Measurements from ENCODE around the gene SPINT4. TPM values are rescaled to one million over a fixed set of nuclear protein-coding genes. Genes with fewer than 3 reads are reported as not detected.
"Not testable (repeated sequence)": the region's sequence is repeated elsewhere in the genome, so short reads cannot be mapped to it uniquely, and the experiment has no call there.

Gene SPINT4
- not detected for polyA plus RNA-seq (ENCODE audit: insufficient read length in 10 of 10)
- long read RNA-seq, donor 1: 0 reads
- long read RNA-seq, donor 2: 0 reads
- long read RNA-seq, donor 3: 0 reads
- long read RNA-seq, donor 4: 0 reads
- long read RNA-seq, donor 5: 0 reads
- long read RNA-seq, donor 6: 0 reads
- long read RNA-seq, donor 7: 0 reads
- long read RNA-seq, donor 8: 0 reads
- long read RNA-seq, donor 9: 0 reads

DNA sequence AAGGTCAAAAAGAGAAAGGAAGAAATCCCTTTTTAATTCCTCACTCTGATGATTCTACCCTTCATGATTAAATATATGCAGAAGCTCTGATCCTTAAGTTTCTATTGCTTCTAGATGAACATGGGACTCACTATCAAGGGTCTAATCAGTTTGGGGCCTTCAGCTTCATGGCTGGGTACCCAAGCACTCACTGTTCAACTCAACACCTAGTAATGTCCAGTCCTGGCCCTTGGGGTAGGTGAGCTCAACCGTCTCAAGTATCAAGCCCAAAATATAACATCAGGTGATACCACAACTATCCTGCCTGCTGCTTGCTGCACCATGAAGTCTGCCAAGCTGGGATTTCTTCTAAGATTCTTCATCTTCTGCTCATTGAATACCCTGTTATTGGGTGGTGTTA is at the start of gene SPINT4:
TSS of gene SPINT4 (plus strand) at position 301 of the 400 bp plus-strand sequence. CDS start at position 322, 21 bp downstream.
- no peak for DNase-seq

DNA sequence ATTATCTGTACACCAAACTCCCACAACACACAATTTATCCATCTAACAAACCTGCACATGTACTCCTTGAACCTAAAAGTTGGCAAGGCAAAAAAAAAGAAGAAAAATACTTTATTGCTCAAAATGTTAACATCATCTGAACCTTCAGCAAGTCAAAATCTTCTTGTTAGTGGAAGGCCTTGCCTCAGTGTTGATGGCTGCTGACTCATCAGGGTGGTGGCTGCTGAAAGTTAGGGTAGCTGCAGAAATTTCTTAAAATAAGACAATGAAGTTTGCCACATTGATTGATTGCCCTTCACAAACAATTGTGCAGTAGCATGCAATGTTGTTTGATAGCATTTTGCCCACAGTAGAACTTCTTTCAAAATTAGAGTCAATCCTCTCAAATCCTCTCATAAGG is 49.4 kb upstream of the SPINT4 start:
- no peak for DNase-seq

DNA sequence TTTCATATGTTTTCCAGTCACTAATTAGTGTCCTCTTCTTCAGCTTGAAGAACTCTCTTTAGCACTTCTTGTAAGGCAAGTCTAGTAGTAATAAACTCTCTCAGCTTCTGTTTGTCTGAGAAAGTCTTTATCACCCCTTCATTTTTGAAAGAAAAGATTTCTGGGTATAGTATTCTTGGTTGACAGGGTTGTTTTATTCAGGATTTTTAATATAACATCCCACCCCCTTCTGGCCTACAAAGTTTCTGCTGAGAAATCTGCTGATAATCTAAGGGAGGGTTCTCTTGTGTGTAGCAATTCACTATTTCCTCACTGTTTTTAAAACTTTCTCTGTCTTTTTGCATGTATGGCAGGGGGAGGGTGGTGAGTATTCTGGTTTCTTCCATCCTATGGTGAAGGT is 42.5 kb upstream of the SPINT4 start:
- DNase-seq: no peak

DNA sequence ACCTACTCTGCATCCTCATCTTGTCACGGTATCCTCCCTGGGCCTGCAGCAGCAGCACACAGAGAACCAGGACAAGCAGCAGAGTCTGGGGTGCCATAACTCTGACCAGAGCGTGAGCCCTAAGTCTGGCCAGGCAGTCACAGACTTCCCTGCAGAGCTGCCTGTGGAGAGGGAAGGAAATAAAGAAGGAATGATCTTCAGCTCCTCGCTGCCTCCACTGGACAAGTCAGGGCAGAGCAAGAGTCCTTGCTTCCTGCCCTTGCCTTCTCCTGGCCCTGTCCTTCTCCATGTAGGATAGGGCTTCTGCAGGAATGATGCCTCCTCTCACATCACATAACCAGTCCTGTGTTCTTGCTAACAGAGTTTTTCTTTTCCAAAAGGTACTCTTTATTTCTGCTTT is 36.3 kb upstream of the SPINT4 start:
- no peak for DNase-seq

DNA sequence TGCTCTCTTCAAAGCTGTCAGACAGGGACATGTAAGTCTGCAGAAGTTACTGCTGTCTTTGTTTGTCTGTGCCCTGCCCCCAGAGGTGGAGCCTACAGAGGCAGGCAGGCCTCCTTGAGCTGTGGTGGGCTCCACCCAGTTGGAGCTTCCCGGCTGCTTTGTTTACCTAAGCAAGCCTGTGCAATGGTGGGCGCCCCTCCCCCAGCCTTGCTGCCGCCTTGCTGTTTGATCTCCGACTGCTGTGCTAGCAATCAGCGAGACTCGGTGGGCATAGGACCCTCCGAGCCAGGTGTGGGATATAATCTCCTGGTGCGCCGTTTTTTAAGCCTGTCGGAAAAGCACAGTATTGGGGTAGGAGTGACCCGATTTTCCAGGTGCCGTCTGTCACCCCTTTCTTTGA is 28.8 kb upstream of the SPINT4 start:
- not testable (repeated sequence) for DNase-seq

DNA sequence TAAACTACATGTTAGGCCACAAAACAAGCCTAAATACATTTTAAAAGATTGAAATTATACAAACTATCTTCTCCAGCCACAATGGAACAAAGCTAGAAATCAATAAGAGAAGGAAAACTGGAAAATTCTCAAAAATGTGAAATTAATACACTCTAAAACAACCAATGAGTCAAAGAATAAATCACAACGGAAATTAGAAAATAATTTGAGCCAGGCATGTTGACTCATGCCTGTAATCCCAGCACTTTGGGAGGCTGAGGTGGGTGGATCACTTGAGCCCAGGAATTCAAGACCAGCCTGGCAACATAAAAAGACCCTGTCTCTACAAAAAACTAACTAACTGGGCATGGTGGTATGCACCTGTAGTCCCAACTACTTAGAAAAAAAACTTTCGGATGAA is 26.7 kb upstream of the SPINT4 start:
- DNase-seq: no peak

DNA sequence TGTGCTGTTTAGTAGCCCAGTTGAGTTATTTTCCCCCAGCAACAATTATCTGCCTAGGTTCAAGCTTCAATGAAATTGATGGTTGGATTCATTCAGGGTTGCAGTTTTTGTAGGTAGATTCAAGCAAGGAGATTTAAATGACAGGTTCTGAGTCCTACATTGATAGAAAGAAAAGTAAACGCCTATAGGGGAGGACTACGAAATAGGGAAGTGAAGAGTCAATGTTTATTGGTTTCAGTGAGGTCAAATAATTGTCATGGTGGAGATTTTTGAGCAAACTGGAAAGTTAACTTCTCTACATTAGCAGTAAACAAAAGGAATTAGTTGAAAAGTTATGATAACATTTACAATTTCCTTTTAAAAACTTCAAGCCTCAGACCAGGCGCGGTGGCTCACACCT is 21.0 kb upstream of the SPINT4 start:
- no peak for DNase-seq

DNA sequence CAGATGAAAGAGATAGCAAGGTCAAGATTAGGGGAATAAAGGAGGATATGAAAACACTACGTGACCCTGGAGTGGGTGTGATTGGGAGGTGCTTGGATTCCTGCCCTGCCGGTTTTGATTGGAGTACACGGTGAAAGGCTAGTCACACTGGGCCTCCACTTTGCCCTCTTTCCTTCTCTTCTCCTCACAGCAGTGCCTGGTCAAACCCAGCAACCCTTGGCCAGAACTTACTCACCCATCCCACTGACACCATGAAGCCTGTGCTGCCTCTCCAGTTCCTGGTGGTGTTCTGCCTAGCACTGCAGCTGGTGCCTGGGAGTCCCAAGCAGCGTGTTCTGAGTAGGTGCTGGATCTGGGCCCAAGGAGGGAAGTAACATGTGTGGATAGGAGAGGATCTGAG is 20.3 kb upstream of the SPINT4 start, which contains the start of gene WFDC13:
TSS of gene WFDC13 (plus strand) at position 166 of the 400 bp plus-strand sequence. CDS start at position 252, 86 bp downstream.
- DNase-seq: no peak

DNA sequence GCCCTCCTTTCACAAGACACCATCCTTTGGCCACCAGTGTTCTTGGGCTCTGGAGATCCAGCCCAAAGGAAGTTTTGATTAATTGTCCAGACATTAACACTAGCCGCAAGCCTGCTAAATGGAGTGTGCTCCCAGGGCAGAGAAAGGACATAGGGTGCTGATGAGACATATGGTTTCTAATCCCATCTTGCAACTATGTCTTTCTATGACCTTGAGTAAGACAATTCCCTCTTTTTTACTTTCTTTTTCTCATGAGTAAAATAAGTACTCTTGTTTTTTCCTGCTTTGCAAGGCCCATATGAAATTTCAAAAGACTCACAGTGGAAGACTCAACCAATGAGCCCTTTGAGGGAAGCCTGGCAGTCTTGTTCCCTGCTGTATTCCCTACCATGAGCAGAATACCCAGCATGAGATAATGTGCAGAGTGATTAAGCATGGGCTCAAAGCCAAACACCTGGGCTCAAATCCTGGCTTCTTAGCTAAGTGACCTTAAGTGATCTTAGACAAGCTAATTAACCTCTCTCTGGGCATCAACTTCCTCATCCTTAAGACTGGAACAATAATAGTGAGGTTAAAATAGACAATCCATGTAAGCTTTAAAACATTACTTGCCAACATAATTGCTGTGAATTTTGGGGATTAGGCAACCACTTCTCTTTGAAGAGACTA is 17.0 kb upstream of the SPINT4 start, which contains the start of gene WFDC10B:
TSS of gene WFDC10B (minus strand) at position 51 of the 669 bp plus-strand sequence. CDS start 19,027 bp downstream, outside the sequence.
- DNase-seq: peak in 2 of 3 donors; percentile 0 to 1

DNA sequence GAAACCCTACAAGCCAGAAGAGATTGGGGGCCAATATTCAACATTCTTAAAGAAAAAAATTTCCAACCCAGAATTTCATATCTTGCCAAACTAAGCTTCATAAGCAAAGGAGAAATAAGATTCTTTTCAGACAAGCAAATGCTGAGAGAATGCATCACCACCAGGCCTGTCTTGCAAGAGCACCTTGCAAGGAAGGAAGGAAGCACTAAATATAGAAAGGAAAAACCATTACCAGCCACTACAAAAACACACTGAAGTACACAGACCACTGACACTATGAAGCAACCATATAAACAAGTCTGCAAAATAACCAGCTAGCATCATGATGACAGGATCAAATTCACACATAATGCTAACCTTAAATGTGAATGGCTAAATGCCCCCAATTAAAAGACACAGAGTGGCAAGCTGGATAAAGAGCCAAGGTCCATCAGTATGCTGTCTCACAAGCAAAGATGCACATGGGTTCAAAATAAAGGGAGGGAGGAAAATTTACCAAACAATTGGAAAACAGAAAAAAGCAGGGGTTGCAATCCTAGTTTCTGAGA is 5.9 kb upstream of the SPINT4 start:
- DNase-seq: not testable (repeated sequence)

DNA sequence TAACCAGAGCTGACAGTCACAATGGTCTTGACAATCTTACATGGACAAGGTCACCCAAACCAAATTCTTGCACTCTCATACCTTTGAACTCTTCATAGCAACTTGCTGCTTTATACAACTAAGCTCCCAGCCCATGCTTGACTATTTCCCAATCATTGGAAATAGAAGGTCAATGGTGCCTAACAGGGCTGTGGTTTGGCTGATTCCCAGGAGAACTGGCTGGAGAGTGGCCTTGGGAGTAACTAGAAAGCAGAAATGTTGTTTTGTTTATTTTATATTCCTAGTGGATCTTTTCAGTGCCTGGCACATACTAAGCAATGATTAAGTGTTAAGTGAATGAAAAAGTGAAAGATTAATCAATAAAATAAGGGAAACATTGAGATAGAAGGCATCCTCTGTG is 3.0 kb downstream of the SPINT4 start:
- no peak for DNase-seq

DNA sequence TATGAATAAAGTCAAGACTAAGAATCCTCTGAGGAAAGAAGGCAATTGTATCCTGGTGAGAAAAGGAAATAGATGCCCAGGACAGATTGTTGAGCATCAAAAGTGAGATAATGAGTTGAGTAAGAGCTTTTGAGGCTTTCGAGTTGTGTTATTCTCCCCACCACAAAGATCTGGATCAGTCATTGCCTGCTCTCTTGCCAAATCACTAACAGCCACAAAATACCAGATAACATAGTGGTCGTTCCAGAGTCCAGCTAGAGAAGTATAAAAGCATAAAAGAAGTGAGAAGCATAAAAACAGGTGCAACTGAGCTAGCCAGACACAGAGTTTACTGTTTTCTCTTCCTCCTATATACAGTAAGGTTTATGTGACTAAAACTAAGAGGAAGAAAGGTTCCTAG is 4.9 kb downstream of the SPINT4 start:
- no peak for DNase-seq

DNA sequence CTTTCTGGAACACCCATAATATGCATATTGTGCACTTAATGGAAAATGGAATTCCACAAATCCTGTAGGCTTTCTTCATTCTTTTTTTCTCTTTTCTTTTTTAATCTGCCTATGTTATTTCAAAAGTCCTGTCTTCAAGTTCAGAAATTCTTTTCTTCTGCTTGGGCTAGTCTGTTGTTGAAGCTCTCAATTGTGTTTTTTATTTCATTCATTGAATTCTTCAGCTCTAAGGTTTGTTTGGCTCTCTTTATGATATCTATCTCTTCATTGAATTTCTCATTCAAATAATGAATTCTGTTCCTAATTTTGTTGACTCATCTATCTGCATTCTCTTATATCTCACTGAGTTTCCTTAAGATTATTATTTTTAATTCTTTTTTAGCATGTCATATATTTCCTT is 10.1 kb downstream of the SPINT4 start:
- no peak for DNase-seq

DNA sequence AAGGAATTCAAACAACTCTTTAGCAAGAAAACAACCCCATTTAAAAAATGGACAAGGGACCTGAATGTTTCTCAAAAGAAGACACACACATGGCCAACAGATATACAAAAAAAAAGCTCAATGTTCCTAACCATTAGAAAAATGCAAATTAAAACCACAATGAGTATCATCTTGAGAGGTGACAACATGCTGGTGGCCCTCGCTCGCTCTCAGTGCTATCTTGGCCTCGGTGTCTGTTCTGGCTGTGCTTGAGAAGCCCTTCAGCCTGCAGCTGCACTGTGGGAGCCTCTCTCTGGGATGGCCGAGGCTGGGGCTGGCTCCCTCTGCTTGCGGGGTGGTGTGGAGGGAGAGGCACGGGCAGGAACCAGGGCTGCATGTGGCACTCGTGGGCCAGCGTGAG is 13.4 kb downstream of the SPINT4 start:
- DNase-seq: no peak

DNA sequence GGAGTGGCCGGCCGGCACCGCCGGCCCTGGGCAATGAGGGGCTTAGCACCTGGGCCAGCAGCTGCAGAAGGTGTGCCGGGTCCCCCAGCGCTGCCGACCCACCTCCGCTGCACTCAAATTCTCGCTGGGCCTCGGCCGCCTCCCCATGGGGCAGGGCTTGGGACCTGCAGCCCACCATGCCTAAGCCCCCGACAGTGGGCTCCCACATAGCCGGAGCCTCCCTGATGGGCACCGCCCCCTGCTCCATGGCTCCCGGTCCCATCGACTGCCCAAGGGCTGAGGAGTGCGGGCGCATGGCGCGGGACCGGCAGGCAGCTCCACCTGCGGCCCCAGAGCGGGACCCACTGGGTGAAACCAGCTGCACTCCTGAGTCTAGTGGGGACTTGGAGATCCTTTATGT is 13.8 kb downstream of the SPINT4 start:
- DNase-seq: no peak

DNA sequence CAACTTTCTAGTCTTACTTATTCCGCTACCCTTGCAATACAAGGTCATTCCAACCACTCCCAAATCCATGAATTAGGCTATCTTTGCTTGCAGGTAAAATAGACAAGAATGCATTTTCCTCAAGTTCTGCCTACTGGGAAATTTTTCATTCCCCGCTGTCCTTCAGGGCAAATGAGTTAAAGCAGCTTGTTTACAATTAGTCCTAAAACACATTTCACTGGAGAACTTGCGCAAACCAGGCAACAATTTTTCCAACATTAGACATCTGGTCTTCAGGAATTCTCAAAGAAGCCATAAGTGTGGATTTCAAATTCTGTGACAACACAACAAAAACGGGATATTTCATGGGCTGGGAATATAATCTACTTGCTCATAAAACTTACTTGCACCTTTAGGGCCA is 20.4 kb downstream of the SPINT4 start:
- no peak for DNase-seq

DNA sequence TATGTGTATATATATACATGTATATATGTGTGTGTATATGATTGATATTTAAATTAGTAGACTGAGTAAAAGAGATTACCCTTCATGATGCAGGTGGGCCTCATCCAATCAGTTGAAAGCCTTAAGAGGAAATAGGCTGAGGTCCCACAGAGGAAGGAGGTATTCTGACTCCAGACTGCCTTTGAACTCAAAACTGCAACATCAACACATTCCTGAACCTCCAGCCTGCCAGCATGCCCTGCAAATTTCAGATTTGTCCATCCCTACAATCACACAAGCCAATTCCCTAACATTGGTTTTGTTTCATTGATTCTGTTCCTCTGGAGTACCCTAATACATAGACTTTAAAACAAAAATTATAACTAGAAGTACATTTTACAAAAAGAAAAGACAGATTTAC is 22.9 kb downstream of the SPINT4 start:
- no peak for DNase-seq

DNA sequence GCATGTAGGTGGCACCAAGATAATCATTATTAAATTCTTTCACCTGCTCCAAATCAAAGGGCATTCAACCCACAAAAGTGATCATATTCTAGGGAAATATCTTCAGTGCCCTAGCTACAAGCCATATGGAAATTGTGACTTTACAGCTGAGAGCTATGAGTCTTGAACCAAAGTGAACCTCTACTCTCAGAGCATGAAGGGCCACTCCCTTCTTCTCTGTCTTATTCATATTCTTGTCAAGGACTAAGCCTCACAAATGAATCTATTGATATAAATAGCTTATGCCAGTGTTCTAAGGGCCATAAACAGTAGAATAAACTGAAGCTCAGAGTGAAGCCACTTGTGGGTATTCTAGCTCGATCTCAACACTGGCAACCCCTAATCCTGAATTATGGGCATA is 29.6 kb downstream of the SPINT4 start:
- DNase-seq: no peak

DNA sequence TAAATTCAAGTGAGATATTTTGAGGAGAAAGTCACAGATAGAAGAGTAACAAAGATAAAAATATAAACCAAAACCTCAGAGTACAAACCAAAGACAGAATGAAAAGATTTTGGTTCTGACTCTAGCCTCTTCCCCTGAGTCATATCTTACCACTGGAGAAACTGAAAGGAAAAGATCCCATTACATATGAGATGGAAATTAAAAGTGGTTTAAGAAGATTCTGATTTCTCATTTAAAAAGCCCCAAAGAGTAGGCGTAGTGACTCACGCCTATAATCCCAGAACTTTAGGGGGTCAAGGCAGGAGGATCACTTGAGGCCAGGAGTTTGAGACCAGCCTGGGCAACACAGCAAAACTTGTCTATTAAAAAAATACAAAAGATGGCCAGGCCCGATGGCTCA is 30.6 kb downstream of the SPINT4 start:
- no peak for DNase-seq

DNA sequence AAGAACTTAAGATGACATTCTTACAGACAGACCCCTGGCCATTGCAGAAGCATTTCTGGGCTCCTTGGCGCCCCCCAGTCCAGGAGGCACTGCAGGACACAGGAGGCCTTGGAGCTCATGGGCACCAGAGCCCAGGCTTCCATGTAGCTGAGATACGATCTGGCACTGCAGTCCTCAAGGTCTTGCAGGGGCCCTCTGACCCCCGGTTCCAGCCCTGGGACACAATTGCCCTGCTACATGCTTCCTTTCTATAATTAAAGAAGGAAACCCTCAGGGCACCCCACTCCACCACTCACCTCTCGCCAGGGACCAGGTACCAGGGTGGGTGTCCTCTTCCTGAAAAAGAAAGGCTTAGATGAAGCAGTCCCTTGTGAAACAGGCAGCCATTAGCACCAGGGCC is 35.9 kb downstream of the SPINT4 start:
- DNase-seq: no peak

DNA sequence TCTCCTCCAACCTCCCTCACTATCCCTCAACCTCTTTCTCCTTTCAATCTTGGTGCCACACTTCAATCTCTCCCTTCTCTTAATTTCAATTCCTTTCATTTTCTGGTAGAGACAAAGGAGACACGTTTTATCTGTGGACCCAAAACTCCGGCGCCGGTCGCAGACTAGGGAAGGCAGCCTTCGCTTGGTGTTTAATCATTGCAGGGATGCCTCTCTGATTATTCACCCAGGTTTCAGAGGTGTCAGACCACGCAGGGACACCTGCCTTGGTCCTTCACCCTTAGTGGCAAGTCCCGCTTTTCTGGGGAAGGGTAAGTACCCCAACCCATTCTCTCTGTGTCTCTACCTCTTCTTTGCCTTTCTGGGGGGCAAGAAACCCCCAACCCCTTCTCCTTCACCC is 37.8 kb downstream of the SPINT4 start:
- not testable (repeated sequence) for DNase-seq

DNA sequence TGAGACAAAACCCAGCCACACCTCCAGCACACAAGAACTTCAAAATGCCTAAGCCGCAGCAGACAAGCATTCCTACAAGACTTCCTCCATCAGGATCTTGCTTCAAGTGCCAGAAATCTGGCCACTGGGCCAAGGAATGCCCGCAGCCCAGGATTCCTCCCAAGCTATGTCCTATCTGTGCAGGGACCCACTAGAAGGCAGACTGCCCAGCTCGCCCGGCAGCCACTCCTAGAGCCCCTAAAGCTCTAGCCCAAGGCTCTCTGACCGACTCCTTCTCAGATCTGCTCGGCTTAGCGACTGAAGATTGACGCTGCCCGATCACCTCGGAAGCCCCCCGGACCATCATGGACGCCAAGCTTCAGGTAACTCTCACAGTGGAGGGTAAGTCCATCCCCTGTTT is 39.8 kb downstream of the SPINT4 start:
- DNase-seq: not testable (repeated sequence)

DNA sequence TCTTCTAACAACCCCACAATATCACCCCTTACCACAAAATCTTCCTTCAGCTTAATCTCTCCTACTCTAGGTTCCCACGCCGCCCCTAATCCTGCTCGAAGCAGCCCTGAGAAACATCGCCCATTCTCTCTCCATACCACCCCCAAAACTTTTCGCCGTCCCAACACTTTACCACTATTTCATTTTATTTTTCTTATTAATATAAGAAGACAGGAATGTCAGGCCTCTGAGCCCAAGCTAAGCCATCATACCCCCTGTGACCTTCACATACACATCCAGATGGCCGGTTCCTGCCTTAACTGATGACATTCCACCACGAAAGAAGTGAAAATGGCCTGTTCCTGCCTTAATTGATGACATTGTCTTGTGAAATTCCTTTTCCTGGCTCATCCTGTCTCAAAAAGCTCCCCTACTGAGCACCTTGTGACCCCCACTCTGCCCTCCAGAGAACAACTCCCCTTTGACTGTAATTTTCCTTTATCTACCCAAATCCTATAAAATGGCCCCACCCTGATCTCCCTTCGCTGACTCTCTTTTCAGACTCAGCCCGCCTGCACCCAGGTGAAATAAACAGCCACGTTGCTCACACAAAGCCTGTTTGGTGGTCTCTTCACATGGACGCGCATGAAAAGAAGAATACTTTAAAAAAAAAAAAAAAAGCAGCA is 42.6 kb downstream of the SPINT4 start:
- DNase-seq: not testable (repeated sequence)
